Adrenal gland (tissue), 12 donors: ENCODE measurements around the gene SDK2. TPM values are rescaled to one million over a fixed set of nuclear protein-coding genes. Genes with fewer than 3 reads are reported as not detected.
"Not testable (repeated sequence)": the region's sequence is repeated elsewhere in the genome, so short reads cannot be mapped to it uniquely, and the experiment has no call there.

Experiments
- DNase-seq, 7 donors: peaks; one replicate each; pipeline ENCODE4 v3.0.0-alpha.2; 2019 to 2020
- H3K27ac ChIP-seq, 5 donors: fragments of 200-600 bp; sonication (generic) in 4 of 5; 1 replicate in 3 of 5; 2 replicates in 2 of 5; pipeline versions ENCODE4 v1.5.1 to v1.8.0; 2016 to 2020; ENCODE audit warnings: mild to moderate bottlenecking in 1 of 5
- H3K27me3 ChIP-seq: fragments of 200-600 bp; 2 replicates; pipeline ENCODE4 v1.8.0; 2021
- H3K36me3 ChIP-seq, 2 donors: fragments of 200-600 bp; replicated peaks in 1 of 2; 1 replicate in 1 of 2; 2 replicates in 1 of 2; pipeline versions ENCODE4 v1.5.1 to v1.8.0; 2018 to 2022
- H3K4me1 ChIP-seq, 2 donors: fragments of 200-600 bp; replicated peaks in 1 of 2; 1 replicate in 1 of 2; 2 replicates in 1 of 2; pipeline versions ENCODE4 v1.5.1 to v1.8.0; 2018 to 2021
- H3K4me3 ChIP-seq, 4 donors: fragments of 200-600 bp; sonication (generic) in 3 of 4; one replicate each; pipeline ENCODE4 v1.5.1; 2016 to 2018
- H3K9me3 ChIP-seq, 3 donors: fragments of 200-600 bp; sonication (generic) in 1 of 3; replicated peaks in 1 of 3; 1 replicate in 2 of 3; 2 replicates in 1 of 3; pipeline versions ENCODE4 v1.5.1 to v1.8.0; 2016 to 2021
- CTCF ChIP-seq, 6 experiments: fragments of 450-650 bp in 4 of 6; fragments of 200-600 bp in 2 of 6; sonication (generic) in 1 of 6; IDR thresholded peaks; 1 replicate in 5 of 6; 2 replicates in 1 of 6; pipeline versions ENCODE4 v1.5.1 to v1.8.0; 2016 to 2021; ENCODE audit warnings: antibody characterized with exemption in 6 of 6, mild to moderate bottlenecking in 2 of 6, moderate library complexity in 1 of 6
- POLR2A ChIP-seq, 2 donors: fragments of 450-650 bp; IDR thresholded peaks; one replicate each; pipeline ENCODE4 v1.6.1; 2017; ENCODE audit warnings: antibody characterized with exemption in 2 of 2, mild to moderate bottlenecking in 2 of 2, moderate library complexity in 1 of 2
- WGBS, 4 donors: extraction: QIAGEN DNeasy Blood & Tissue Kit in 2 of 4; methylation state at CpG; one replicate each; pipeline versions ENCODE4 v1.1.5 to v1.1.7; 2013 to 2017; 5-methylcytosine and 5-hydroxymethylcytosine counted together
- intact Hi-C, 2 donors: fragments of 100-400 bp; cut with DNase I; formaldehyde crosslinking; loops; one replicate each; pipeline versions ENCODE4 v1.14.1 to v1.15.0; 2022 to 2023
- polyA plus RNA-seq, 3 donors: library from polyadenylated mRNA; stranded (reverse); fragments of 200-250 nt in 2 of 3; fragments of 350-450 nt in 1 of 3; fragmentation: Illumina TruSeq in 1 of 3; extraction: RNeasy Lipid Tissue Mini Kit (QIAGEN cat#74804) in 1 of 3; gene quantifications; one replicate each; pipeline ENCODE4 v1.2.3, GENCODE V29; 2013 to 2014
- total RNA-seq, 9 donors: library from RNA; depleted of rRNA in 4 of 9; stranded (reverse); fragments of >200 nt in 4 of 9; fragments of 120-200 nt in 1 of 9; fragmentation: NEBNext Ultra II Directional in 1 of 9; extraction: Animal tissue kit (Norgen Biotek cat#: 25700) in 1 of 9; gene quantifications; one replicate each; pipeline versions ENCODE4 v1.1.0 to v1.2.4, GENCODE V29; 2013 to 2023
- donor health status: healthy with polysubstance abuse.
- donor health status: Bipolar disorder and iron deficiency.
- donor health status: DM: yes; HTN: yes; CAD: no.
- donor health status: DM: no; HTN: no; CAD: no.
- donor health status: DM: no; HTN: no; CAD: no.
- donor health status: DM: yes; HTN: yes; CAD: no.

Gene SDK2
- total and polyA plus RNA-seq, 12 donors = 0.27 to 2.1 (median 0.84) TPM

- intact Hi-C loops = loop anchor here in 1 of 2 donors (5.0 kb wide), 1 partner anchor 56 kb away; no protein-coding TSS in a partner anchor
- peak in 1 of 7 donors; percentile 69 for DNase-seq
- Histone ChIP-seq H3K9me3 (no peaks in the 10 kb centered on the region), H3K4me1 (peaks cover 35 to 41% of the 10 kb centered on the region in 2 donors), H3K36me3 (no peaks in the 10 kb centered on the region), H3K4me3 (peak overlapping the region; percentile 61 to 99 (median 92)), H3K27me3 (no peaks in the 10 kb centered on the region), H3K27ac (peak overlapping the region; percentile 90 to 99 (median 98))
- TF ChIP-seq POLR2A (IDR thresholded peaks at IDR 0.05) (no peak), CTCF (IDR thresholded peaks at IDR 0.05) (no peak)
- 0 to 1% (median 1%) methylated on average over 6 to 38 of the region's 38 CpGs; no CpG with 5 or more reads in 1 of the 4 donors for WGBS, 4 donors
Measured at GRCh38 chr17:73311428-73311780, 332.8 kb downstream of the SDK2 start.

- peaks cover 50 to 56% of the 10 kb centered on the region in 2 donors for H3K4me1 ChIP-seq
Measured at GRCh38 chr17:73309727-73310596, 334.3 kb downstream of the SDK2 start.

GRCh38 chr17:73308959-73309358 lies 335.3 kb downstream of the SDK2 start:
- H3K9me3 ChIP-seq, H3K27me3 ChIP-seq, intact Hi-C loops, H3K36me3 ChIP-seq, DNase-seq: not testable (repeated sequence)
- Histone ChIP-seq H3K27ac (peak overlapping the region; percentile 90 to 99 (median 98)), H3K4me3 (peak overlapping the region in 1 of 4 donors; percentile 88), H3K4me1 (peaks cover 59 to 66% of the 10 kb centered on the region in 2 donors)
- 47 to 66% (median 59%) methylated on average over 4 to 5 of the region's 5 CpGs for WGBS, 4 donors

More at GRCh38 chr17:73309727-73310596, 334.3 kb downstream of the SDK2 start:
- 4 to 11% (median 9%) methylated on average over 11 to 21 of the region's 21 CpGs for WGBS, 4 donors
- Histone ChIP-seq H3K36me3 (no peaks in the 10 kb centered on the region), H3K27ac (peak overlapping the region; percentile 90 to 99 (median 98)), H3K27me3 (no peaks in the 10 kb centered on the region), H3K4me3 (peak overlapping the region; percentile 35 to 97 (median 74)), H3K9me3 (no peaks in the 10 kb centered on the region)
- TF ChIP-seq POLR2A (IDR thresholded peaks at IDR 0.05) = peak in 1 of 2 donors; percentile 77
- TF ChIP-seq CTCF (IDR thresholded peaks at IDR 0.05) = no peak
- DNase-seq = peak in 5 of 7 donors; percentile 70 to 85 (median 73)
- intact Hi-C loops = loop anchor here in 1 of 2 donors (5.0 kb wide), 1 partner anchor 57 kb away; no protein-coding TSS in a partner anchor

GRCh38 chr17:73308017-73308823 lies 336.0 kb downstream of the SDK2 start:
- Histone ChIP-seq H3K27ac (peak overlapping the region; percentile 90 to 99 (median 98)), H3K4me3 (peak overlapping the region in 1 of 4 donors; percentile 88), H3K27me3 (no peaks in the 10 kb centered on the region), H3K9me3 (no peaks in the 10 kb centered on the region), H3K4me1 (peaks cover 66 to 73% of the 10 kb centered on the region in 2 donors), H3K36me3 (no peaks in the 10 kb centered on the region)
- TF ChIP-seq CTCF (IDR thresholded peaks at IDR 0.05) (no peak), POLR2A (IDR thresholded peaks at IDR 0.05) (peak; percentile 35 to 90)
- 13 to 30% (median 20%) methylated on average over 15 to 23 of the region's 23 CpGs for WGBS, 4 donors
- intact Hi-C loops = no loop called here
- peak; percentile 93 to 98 (median 98) for DNase-seq
